ENCODE measurements around the gene KCNK16. TPM values are rescaled to one million over a fixed set of nuclear protein-coding genes. Genes with fewer than 3 reads are reported as not detected.

KCNK16 gene
- total and polyA plus RNA-seq, 2 of the 4 experiments (the other 2 are of a cell fraction), result not detected

GRCh38 chr6:39303425-39304153 lies 18.9 kb downstream of the KCNK16 start (continued):
- TF ChIP-seq SMC3 (IDR thresholded peaks at IDR 0.05; ENCODE audit: low read depth, low read length), result no peak

- H4K8ac ChIP-seq (ENCODE audit: low read depth in 2 of 2, low read length in 2 of 2), result no peak overlapping the region
- no peak overlapping the region for H2AK5ac ChIP-seq (ENCODE audit: low read depth, low read length)
- H3K79me1 ChIP-seq (ENCODE audit: low read depth in 1 of 2, low read length in 2 of 2), result no peaks in the 10 kb centered on the region
- H2BK120ac ChIP-seq (ENCODE audit: low read depth, low read length), result no peak overlapping the region
- no peaks in the 10 kb centered on the region for H3K27me3 ChIP-seq (ENCODE audit: control insufficient read depth, insufficient read depth, low read length)
- no peak overlapping the region for H3K23ac ChIP-seq (ENCODE audit: low read depth, low read length)
- intact Hi-C loops (cut with micrococcal nuclease) (loop anchor here (1.0 to 2.0 kb wide), 5 partner anchors 137 to 431 kb away; no protein-coding TSS in a partner anchor), dilution Hi-C loops (cut with HindIII; ENCODE audit: low sequenced_read_pairs, unreplicated experiment) (no loop called here), in situ Hi-C loops (cut with MboI; ENCODE audit: low sequenced_read_pairs) (loop anchor here (10.0 kb wide), 1 partner anchor 328 kb away; no protein-coding TSS in a partner anchor)
- ChIA-PET POLR2A (ENCODE audit: unreplicated experiment) (no interaction called here), CTCF (interaction anchor here (0.5 to 2.0 kb wide), 8 partner anchors 113 to 432 kb away, joined by 3 to 20 read pairs (median 5); no protein-coding TSS in a partner anchor)
- H4K20me1 ChIP-seq (ENCODE audit: insufficient read depth, low read length), result no peaks in the 10 kb centered on the region
- H3K9ac ChIP-seq (ENCODE audit: low read depth, low read length), result no peak overlapping the region
- no peak overlapping the region for H4K91ac ChIP-seq (ENCODE audit: insufficient read depth, low read depth, low read length)
- TF ChIP-seq SMC3 (IDR thresholded peaks at IDR 0.05; ENCODE audit: low read depth, low read length), result peak; percentile 82
- peak; percentile 72 for TF ChIP-seq CTCF (conservative IDR thresholded peaks at IDR 0.05; ENCODE audit: low read depth, low read length)
- no peak for TF ChIP-seq ELK1 (IDR thresholded peaks at IDR 0.05; ENCODE audit: borderline replicate concordance, low read depth, low read length)
- TF ChIP-seq MAZ (IDR thresholded peaks at IDR 0.05; ENCODE audit: borderline replicate concordance, low read depth, low read length), result no peak
- no peak for TF ChIP-seq USF2 (IDR thresholded peaks at IDR 0.05; ENCODE audit: low read depth, low read length)
- TF ChIP-seq RAD21 (IDR thresholded peaks at IDR 0.05; ENCODE audit: low read length), result peak; percentile 73
- TF ChIP-seq CEBPB (IDR thresholded peaks at IDR 0.05; ENCODE audit: low read depth, low read length), result peak; percentile 81
- H2BK20ac ChIP-seq (ENCODE audit: low read depth, low read length), result no peak overlapping the region
- H3K4ac ChIP-seq (ENCODE audit: low read depth, low read length), result no peak overlapping the region
- no peak overlapping the region for H2BK15ac ChIP-seq (ENCODE audit: low read depth, low read length)
- ATAC-seq (ENCODE audit: low read depth) (peak; percentile 95), DNase-seq (peak; percentile 47)
- H3K9me1 ChIP-seq (ENCODE audit: insufficient read depth, low read length), result no peaks in the 10 kb centered on the region
- H2BK5ac ChIP-seq (ENCODE audit: low read depth, low read length, poor library complexity, severe bottlenecking), result no peak overlapping the region
- peak overlapping the region; percentile 31 for H2AK9ac ChIP-seq (replicated peaks; ENCODE audit: low read depth, low read length, poor library complexity)
- no peak overlapping the region for H3K18ac ChIP-seq (ENCODE audit: low read depth, low read length)
- no peak overlapping the region for H3K14ac ChIP-seq (replicated peaks; ENCODE audit: low read depth, low read length)
- WGBS, 2 experiments (ENCODE audit: extremely low coverage in 2 of 2, insufficient read length in 1 of 2), result 0% methylated on average over 3 of the region's 11 CpGs; no CpG with 5 or more reads in 1 of the 2 experiments
- H3K4me1 ChIP-seq (ENCODE audit: control insufficient read depth, insufficient read depth, low read length), result no peaks in the 10 kb centered on the region
- no peaks in the 10 kb centered on the region for H3K9me3 ChIP-seq (ENCODE audit: control insufficient read depth, insufficient read depth, low read length)
- peak overlapping the region; percentile 87 for H2AFZ ChIP-seq (replicated peaks; ENCODE audit: low read length, poor library complexity)
- H3K4me3 ChIP-seq (ENCODE audit: insufficient read depth, low read depth, low read length), result no peak overlapping the region
- H3K4me2 ChIP-seq (ENCODE audit: low read depth, low read length), result peak overlapping the region; percentile 76; the same call in 1 of the 2 replicates
- H4K5ac ChIP-seq (ENCODE audit: low read depth, low read length), result no peak overlapping the region
- BruUV-seq (replicated peaks), result no TSS peak
- H3K56ac ChIP-seq (ENCODE audit: extremely low read depth, insufficient read depth, low read length), result no peak overlapping the region
- H3K36me3 ChIP-seq (ENCODE audit: control insufficient read depth, insufficient read depth, low read length), result no peaks in the 10 kb centered on the region
- no peak overlapping the region for H3K27ac ChIP-seq (ENCODE audit: insufficient read depth, low read length)
Observed at GRCh38 chr6:39302669-39303424, 19.7 kb downstream of the KCNK16 start.

Data from IMR-90 (cell line).